ENCODE measurements around the gene PHOX2B.

The PHOX2B gene

DNA sequence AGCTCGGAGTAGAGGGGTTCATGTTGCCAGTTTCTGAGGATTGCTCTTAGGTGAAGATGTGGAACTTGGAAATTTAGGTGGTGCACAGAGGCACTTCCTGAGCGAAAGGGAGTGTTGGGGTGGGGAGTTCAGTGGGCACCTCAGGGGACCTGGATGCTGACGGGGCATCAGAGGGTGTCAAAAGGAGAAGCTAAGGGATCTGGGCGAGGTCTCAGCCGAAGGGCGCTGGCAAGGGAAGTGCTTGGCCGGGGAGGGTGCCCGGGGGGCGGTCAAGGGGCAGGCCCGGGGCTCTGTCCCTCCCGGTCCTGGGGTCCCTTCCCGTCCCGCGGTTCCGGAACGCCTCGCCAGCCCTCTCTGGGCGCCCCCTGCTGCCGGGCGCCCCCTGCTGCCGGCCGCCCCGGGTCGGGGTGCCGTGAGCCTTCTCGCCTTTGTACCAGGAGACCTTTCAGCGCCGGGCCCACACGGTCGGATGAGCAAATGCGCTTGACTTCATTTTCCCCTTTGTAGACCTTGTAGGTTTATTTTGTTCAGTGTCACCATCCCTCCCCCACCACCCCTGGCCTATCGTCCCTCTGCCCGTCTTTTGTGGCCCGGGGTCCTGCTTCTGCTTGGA is 3.0 kb upstream of the PHOX2B start:
- TF ChIP-seq TOX (CRISPR knock-in tag; IDR thresholded peaks at IDR 0.05; ENCODE audit: borderline replicate concordance) = no peak
- no peak for TF ChIP-seq BACH2 (CRISPR knock-in tag; IDR thresholded peaks at IDR 0.05; ENCODE audit: borderline replicate concordance)
- no peak for TF ChIP-seq ZNF565 (CRISPR knock-in tag; conservative IDR thresholded peaks at IDR 0.05; ENCODE audit: low read depth)
- TF ChIP-seq, protein P1, sequence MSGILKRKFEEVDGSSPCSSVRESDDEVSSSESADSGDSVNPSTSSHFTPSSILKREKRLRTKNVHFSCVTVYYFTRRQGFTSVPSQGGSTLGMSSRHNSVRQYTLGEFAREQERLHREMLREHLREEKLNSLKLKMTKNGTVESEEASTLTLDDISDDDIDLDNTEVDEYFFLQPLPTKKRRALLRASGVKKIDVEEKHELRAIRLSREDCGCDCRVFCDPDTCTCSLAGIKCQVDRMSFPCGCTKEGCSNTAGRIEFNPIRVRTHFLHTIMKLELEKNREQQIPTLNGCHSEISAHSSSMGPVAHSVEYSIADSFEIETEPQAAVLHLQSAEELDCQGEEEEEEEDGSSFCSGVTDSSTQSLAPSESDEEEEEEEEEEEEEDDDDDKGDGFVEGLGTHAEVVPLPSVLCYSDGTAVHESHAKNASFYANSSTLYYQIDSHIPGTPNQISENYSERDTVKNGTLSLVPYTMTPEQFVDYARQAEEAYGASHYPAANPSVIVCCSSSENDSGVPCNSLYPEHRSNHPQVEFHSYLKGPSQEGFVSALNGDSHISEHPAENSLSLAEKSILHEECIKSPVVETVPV (CRISPR knock-in tag; IDR thresholded peaks at IDR 0.05) = no peak
- TF ChIP-seq PPARA (CRISPR knock-in tag; IDR thresholded peaks at IDR 0.05; ENCODE audit: borderline replicate concordance) = no peak
- no peak for TF ChIP-seq CSDC2 (CRISPR knock-in tag; IDR thresholded peaks at IDR 0.05)
- TF ChIP-seq SNAI2 (CRISPR knock-in tag; IDR thresholded peaks at IDR 0.05) = no peak
- no peak for TF ChIP-seq ZFP30 (CRISPR knock-in tag; IDR thresholded peaks at IDR 0.05)
- TF ChIP-seq OSR1 (CRISPR knock-in tag; IDR thresholded peaks at IDR 0.05) = no peak
- TF ChIP-seq GLIS3 (CRISPR knock-in tag; IDR thresholded peaks at IDR 0.05) = no peak
- TF ChIP-seq, protein P2, sequence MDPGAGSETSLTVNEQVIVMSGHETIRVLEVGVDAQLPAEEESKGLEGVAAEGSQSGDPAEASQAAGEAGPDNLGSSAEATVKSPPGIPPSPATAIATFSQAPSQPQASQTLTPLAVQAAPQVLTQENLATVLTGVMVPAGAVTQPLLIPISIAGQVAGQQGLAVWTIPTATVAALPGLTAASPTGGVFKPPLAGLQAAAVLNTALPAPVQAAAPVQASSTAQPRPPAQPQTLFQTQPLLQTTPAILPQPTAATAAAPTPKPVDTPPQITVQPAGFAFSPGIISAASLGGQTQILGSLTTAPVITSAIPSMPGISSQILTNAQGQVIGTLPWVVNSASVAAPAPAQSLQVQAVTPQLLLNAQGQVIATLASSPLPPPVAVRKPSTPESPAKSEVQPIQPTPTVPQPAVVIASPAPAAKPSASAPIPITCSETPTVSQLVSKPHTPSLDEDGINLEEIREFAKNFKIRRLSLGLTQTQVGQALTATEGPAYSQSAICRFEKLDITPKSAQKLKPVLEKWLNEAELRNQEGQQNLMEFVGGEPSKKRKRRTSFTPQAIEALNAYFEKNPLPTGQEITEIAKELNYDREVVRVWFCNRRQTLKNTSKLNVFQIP (CRISPR knock-in tag; IDR thresholded peaks at IDR 0.05; ENCODE audit: borderline replicate concordance, low read depth) = no peak
- TF ChIP-seq ARNTL (CRISPR knock-in tag; IDR thresholded peaks at IDR 0.05; ENCODE audit: borderline replicate concordance, low read depth) = no peak
- TF ChIP-seq, protein P3, sequence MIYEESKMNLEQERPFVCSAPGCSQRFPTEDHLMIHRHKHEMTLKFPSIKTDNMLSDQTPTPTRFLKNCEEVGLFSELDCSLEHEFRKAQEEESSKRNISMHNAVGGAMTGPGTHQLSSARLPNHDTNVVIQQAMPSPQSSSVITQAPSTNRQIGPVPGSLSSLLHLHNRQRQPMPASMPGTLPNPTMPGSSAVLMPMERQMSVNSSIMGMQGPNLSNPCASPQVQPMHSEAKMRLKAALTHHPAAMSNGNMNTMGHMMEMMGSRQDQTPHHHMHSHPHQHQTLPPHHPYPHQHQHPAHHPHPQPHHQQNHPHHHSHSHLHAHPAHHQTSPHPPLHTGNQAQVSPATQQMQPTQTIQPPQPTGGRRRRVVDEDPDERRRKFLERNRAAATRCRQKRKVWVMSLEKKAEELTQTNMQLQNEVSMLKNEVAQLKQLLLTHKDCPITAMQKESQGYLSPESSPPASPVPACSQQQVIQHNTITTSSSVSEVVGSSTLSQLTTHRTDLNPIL (CRISPR knock-in tag; IDR thresholded peaks at IDR 0.05; ENCODE audit: low read depth) = no peak
- TF ChIP-seq ZNF70 (CRISPR knock-in tag; IDR thresholded peaks at IDR 0.05) = no peak
- TF ChIP-seq, protein P4, sequence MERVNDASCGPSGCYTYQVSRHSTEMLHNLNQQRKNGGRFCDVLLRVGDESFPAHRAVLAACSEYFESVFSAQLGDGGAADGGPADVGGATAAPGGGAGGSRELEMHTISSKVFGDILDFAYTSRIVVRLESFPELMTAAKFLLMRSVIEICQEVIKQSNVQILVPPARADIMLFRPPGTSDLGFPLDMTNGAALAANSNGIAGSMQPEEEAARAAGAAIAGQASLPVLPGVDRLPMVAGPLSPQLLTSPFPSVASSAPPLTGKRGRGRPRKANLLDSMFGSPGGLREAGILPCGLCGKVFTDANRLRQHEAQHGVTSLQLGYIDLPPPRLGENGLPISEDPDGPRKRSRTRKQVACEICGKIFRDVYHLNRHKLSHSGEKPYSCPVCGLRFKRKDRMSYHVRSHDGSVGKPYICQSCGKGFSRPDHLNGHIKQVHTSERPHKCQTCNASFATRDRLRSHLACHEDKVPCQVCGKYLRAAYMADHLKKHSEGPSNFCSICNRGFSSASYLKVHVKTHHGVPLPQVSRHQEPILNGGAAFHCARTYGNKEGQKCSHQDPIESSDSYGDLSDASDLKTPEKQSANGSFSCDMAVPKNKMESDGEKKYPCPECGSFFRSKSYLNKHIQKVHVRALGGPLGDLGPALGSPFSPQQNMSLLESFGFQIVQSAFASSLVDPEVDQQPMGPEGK (CRISPR knock-in tag; IDR thresholded peaks at IDR 0.05; ENCODE audit: borderline replicate concordance) = no peak
- TF ChIP-seq RARB (CRISPR knock-in tag; IDR thresholded peaks at IDR 0.05) = no peak
- TF ChIP-seq TCF4 (CRISPR knock-in tag; IDR thresholded peaks at IDR 0.05; ENCODE audit: borderline replicate concordance) = no peak
- TF ChIP-seq, protein P5, sequence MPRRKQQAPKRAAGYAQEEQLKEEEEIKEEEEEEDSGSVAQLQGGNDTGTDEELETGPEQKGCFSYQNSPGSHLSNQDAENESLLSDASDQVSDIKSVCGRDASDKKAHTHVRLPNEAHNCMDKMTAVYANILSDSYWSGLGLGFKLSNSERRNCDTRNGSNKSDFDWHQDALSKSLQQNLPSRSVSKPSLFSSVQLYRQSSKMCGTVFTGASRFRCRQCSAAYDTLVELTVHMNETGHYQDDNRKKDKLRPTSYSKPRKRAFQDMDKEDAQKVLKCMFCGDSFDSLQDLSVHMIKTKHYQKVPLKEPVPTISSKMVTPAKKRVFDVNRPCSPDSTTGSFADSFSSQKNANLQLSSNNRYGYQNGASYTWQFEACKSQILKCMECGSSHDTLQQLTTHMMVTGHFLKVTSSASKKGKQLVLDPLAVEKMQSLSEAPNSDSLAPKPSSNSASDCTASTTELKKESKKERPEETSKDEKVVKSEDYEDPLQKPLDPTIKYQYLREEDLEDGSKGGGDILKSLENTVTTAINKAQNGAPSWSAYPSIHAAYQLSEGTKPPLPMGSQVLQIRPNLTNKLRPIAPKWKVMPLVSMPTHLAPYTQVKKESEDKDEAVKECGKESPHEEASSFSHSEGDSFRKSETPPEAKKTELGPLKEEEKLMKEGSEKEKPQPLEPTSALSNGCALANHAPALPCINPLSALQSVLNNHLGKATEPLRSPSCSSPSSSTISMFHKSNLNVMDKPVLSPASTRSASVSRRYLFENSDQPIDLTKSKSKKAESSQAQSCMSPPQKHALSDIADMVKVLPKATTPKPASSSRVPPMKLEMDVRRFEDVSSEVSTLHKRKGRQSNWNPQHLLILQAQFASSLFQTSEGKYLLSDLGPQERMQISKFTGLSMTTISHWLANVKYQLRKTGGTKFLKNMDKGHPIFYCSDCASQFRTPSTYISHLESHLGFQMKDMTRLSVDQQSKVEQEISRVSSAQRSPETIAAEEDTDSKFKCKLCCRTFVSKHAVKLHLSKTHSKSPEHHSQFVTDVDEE (CRISPR knock-in tag; IDR thresholded peaks at IDR 0.05) = no peak
- TF ChIP-seq ESRRG (CRISPR knock-in tag; IDR thresholded peaks at IDR 0.05) = no peak
- TF ChIP-seq ISL1 (CRISPR knock-in tag; IDR thresholded peaks at IDR 0.05) = no peak
- ATAC-seq = peak; percentile 41

DNA sequence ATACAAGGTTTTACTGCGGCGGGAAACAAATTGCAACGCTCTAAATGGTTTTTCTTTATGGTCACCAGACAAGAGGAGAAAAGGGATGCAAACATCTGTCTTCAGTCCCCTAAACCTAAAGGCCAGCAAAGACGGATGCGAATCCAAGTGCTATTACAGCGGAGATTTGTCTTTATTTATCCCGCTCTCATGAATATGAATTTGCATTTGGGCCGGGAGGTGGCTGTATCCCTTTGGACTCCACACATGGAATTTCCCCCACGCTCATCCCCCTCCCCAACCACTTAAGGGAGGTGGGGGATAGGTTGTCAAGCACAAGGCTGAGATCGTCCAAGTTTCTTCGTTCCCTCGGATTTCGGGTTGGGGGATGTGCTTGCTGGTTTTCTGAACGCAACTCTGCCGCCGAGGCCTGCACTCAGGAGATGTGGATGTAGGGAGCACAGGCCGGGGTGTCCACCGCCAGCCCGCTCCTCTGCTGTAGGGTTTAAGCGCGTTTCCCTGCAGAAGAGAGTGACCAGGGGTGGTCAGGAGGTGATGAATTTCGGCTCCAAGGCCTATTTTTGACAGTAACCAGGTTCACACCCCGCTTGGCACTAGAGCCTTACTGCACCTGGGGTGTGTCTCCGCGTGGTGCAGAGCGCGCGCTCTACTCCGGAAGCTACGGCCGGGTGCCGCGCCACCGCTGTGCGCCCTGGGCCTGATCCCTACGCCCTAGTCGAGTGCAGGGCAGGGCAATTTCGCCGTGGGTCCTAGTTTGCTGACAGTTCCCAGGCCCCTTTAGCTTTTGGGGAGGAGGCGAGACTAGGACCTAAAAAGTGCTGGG is 2.3 kb upstream of the PHOX2B start:
- TF ChIP-seq ZNF70 (CRISPR knock-in tag; IDR thresholded peaks at IDR 0.05) (no peak), ZFP3 (CRISPR knock-in tag; IDR thresholded peaks at IDR 0.05) (no peak), SNAI2 (CRISPR knock-in tag; IDR thresholded peaks at IDR 0.05) (no peak), ZNF565 (CRISPR knock-in tag; conservative IDR thresholded peaks at IDR 0.05; ENCODE audit: low read depth) (no peak), OSR1 (CRISPR knock-in tag; IDR thresholded peaks at IDR 0.05) (no peak), RARB (CRISPR knock-in tag; IDR thresholded peaks at IDR 0.05) (no peak), PPARA (CRISPR knock-in tag; IDR thresholded peaks at IDR 0.05; ENCODE audit: borderline replicate concordance) (no peak), ZFP30 (CRISPR knock-in tag; IDR thresholded peaks at IDR 0.05) (no peak), ARNTL (CRISPR knock-in tag; IDR thresholded peaks at IDR 0.05; ENCODE audit: borderline replicate concordance, low read depth) (no peak), ZC3H10 (CRISPR knock-in tag; IDR thresholded peaks at IDR 0.05) (no peak), GLIS3 (CRISPR knock-in tag; IDR thresholded peaks at IDR 0.05) (no peak), TCF4 (CRISPR knock-in tag; IDR thresholded peaks at IDR 0.05; ENCODE audit: borderline replicate concordance) (no peak)
- TF ChIP-seq, protein P4 (CRISPR knock-in tag; IDR thresholded peaks at IDR 0.05; ENCODE audit: borderline replicate concordance) = no peak
- TF ChIP-seq, protein P5 (CRISPR knock-in tag; IDR thresholded peaks at IDR 0.05) = no peak
- ATAC-seq = peak; percentile 21; the same call in 1 of the 3 replicates
